ENCODE data around the gene PLB1.
A peak's percentile ranks its signal among the peaks of the same experiment; 100 is the strongest.
"Not testable (repeated sequence)": the region's sequence is repeated elsewhere in the genome, so short reads cannot be mapped to it uniquely, and the experiment has no call there.

The PLB1 gene

GRCh38 chr2:28538134-28538533, 42.3 kb downstream of the PLB1 start:
- no peak for DNase-seq

DNA sequence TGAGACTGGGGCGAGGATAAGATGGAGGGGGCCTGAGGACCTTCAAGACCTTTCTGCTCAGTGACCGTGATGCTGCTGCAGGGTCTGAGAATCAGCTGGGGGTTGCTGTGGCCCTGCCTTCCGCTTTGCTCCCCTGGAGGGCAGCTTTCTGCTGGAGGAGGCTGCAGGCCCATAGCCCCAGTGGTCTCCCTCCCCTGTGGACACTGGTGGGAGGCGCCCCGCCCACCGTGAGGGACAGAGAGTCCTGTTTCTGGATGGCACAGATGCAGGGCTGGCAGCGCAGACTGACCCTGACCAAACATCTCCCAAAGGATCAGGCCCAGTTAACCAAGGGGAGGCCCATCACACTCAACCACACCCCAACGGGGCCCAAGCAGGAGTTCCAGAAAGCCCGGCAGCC, 42.8 kb downstream of the PLB1 start:
- DNase-seq = no peak

GRCh38 chr2:28539118-28539541, 43.3 kb downstream of the PLB1 start:
- no peak for DNase-seq

DNA sequence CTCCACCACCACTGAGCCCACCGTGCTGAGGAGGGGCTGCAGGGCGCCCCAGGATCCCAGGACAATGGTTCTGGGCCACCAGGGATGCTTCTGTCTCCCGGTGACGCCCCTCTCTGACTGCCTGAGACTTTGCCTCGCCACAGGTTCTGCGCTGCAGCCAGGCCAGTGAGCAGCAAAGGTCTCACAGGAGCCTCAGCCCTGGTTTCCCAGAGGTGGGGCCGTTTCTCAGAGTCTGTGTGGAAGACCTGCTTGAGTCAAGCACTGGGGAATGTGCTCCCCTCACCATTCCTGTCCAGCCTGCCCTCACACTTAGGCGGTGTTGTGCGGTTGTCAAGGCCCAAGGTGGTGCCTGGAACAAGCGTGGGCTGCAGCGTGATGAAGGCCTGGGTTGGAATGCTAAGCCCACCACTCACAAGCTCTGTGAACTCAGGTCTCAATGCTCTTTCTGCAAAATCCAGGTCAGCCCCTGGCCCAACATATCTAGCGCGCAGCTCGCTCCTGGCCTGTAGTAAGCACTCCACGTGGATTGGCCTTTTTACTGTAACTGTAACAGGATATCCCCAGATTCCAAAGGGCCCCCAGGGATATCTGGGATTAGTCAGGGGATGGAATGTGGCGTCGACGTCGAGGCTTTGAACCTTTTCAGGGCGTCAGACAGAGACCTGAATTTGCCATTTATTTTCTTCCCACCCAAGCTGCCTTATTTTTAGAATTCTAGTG, 47.6 kb downstream of the PLB1 start:
- peak; percentile 64 for DNase-seq

DNA sequence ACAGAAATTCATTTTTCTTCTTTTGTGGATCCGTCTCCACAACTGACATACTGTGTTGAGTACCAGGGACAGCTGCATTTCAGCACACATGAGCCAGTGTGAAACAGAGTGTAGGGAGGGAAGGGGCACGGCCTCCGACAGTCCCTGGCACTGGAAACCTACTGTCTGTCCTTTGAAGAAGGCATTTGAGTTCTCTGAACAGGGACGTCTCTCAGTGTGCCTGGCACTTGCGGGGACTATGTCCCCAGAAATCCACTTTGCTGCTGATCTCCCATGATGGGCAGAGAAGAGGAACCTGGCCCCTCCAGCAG, 48.1 kb downstream of the PLB1 start:
- no peak for DNase-seq

DNA sequence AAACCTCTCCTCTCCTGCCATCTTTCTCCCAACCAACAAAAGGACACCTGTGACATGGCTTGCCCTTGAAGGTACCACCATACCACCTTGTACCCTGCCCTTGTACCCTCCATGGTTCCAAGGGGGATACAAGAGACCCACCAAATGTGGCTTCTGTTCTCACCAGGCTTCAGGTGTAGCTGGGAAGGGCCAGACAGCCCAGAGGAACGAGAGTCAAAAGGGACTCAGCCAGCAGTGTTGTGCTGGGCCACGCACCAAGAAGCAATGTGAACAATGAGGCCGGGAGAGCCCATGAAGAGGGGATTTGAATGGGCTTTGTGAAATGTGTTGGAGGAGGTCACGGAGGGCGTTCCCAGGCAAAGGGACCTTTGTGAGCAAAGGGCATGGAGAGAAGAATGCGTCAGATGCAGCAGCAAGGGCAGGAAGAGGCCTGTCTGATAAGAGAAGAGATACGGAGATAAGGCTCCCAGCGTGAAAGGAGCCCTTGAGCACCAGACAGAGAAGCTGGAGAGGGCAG, 48.6 kb downstream of the PLB1 start:
- no peak for DNase-seq

DNA sequence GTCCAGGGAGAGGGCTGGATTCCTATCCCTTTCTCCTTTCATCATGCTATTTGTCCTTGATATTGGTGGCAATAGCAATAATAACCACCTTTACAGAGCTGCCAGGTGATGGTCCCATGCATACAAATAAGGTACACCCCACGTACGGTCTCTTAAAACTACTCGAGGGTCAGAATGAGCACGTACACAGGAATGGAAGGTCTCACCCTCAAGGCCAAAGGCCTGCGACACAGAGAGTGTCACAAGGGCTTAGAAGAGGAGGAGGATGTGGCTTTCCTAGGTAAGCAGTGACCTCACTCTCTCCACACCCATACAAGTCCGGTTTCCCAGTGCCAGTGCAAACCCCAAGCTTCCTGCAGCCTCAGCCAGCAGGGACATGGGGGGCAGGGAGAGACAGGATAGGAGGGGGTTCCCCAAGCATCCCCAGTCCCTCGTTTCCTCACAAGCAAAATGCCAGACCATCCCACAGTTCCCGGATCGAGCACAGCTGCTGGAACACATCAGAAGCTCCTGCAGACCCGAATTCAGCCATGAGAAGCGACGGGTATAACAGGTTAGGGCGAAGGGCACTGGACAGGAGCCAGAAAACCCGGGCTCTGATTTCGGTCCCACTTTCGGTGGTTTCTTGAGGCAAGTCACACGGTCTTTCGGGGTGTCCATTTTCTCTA, 49.2 kb downstream of the PLB1 start:
- DNase-seq = no peak

GRCh38 chr2:28545590-28546200, 49.8 kb downstream of the PLB1 start:
- no peak for DNase-seq

DNA sequence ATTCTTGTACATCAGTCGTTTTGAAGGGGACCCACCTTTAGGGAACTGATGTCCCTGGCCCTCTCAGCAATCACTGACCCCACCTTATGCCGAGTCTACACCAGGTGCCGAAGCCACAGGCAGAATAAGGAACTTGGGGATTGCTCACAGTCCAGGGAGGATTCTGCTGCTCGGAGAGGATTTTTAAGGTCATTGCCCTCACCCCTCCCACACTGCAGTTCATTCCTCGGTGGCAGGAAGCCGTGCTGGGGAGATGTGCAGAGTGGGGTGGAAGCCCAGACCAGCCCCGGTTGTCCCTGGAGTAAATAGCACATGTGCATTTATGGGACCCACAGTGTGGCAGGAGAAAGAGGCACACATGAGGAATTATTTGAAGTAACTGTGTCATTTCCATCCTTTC, 50.4 kb downstream of the PLB1 start:
- no peak for DNase-seq

GRCh38 chr2:28547223-28547860, 51.5 kb downstream of the PLB1 start:
- DNase-seq = no peak

DNA sequence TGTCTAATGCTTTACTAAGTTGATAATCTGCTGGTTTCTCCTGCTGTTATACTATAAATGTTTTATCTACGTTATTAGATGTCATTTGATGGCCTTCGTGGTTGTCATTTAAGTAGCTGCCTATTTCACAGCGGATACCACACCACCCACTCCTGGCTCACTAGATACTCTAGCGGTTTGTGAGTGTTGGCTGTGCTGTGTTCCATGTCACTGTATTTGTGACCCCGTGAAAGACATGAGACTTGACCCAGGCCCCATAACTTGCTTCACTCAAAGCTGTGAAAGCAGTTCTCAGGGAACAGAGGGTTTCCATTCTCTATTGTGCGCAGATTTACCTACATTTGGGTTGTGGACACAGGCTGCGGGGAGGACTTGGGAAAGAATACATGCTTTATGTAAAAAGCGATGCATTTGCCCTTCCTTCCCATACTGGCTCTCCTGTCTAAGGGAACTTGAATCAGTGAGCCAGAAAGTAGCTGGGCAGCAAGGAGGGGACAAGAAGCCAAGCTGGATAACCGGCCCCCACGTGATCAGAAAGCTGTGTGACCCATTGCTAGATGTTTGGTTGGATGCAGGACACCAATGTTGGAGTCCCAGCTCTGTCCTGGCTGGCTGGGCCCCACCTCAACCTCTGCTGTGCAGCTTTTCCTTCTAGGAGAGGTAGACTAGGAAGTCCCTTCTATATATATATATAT, 52.2 kb downstream of the PLB1 start:
- no peak for DNase-seq

- not testable (repeated sequence) for DNase-seq
Measured at GRCh38 chr2:28550345-28550744, 54.5 kb downstream of the PLB1 start.

GRCh38 chr2:28552045-28552823, 56.4 kb downstream of the PLB1 start:
- DNase-seq = no peak

DNA sequence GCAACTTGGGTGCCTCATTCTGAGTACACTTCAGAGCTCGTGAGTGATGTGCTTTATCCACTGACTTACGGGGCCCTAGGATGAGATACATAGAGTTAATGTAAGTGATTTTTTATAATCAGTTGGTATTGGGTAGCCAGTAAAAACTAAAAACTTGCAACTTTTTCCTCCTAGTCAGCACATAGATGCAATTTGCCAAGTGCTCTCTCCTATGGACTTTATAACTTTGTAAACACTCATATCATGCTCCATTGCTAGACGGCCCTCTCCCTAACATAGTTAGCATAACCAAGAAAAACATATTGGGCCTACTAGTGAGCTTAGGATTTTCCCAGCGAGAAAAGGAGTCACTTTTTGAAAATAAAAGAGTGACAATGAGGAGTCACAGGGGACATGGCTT, 60.4 kb downstream of the PLB1 start:
- no peak for DNase-seq

DNA sequence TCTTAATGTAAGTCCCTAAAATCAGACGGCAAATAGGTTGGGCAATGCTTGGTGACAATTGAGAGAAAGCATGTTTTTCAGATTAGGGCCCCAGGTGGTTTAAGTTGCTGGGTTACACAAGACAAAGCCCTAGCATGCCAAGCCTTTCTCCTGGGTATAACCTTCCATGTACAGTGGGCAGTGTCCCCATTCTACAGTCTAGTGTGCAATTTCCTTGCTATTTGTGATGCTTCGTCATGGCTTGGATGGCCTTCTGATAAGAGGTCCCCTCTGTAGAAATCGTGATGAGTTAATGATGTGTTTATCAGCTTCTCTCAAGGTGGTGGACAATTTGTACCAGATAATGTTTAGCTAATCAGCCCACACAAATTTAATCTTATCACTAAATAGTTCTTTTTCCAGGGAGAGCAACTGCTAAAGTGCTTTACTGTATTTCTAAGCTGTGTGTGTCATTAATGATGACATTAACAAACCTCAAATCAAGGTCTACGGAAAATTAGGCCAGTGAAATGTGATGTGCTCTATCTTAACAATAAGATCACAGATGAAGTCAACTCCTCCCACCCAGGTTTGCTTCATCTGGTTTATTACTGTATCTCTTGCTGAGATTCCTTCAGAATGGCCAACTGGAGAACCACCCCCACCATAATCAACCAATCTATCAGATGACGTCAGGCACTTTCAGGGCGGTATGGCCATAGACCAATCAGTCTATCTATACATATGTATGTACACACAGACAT, 61.7 kb downstream of the PLB1 start:
- no peak for DNase-seq

- no peak for DNase-seq
Measured at GRCh38 chr2:28558158-28558820, 62.4 kb downstream of the PLB1 start.

GRCh38 chr2:28558918-28559317, 63.1 kb downstream of the PLB1 start:
- no peak for DNase-seq

GRCh38 chr2:28563869-28564268, 68.0 kb downstream of the PLB1 start:
- DNase-seq = no peak

- no peak for DNase-seq
Measured at GRCh38 chr2:28564346-28564745, 68.5 kb downstream of the PLB1 start.

- DNase-seq = no peak
Measured at GRCh38 chr2:28565033-28565432, 69.2 kb downstream of the PLB1 start.

GRCh38 chr2:28565720-28566295, 69.9 kb downstream of the PLB1 start:
- DNase-seq = no peak
